GM18868 (cell line): ENCODE results near the gene POMP.
"Not testable (repeated sequence)": the region's sequence is repeated elsewhere in the genome, so short reads cannot be mapped to it uniquely, and the experiment has no call there.

ENCODE experiments used
- ATAC-seq: cut with Tn5 transposase; IDR thresholded peaks from one replicate; pipeline ENCODE4 v1.9.1; 2021; ENCODE audit warnings: mild to moderate bottlenecking, moderate library complexity; ENCODE audit not compliant: unreplicated experiment

POMP gene

GRCh38 chr13:28636677-28637317, 22.1 kb upstream of the POMP start:
- peak; percentile 45 for ATAC-seq

DNA sequence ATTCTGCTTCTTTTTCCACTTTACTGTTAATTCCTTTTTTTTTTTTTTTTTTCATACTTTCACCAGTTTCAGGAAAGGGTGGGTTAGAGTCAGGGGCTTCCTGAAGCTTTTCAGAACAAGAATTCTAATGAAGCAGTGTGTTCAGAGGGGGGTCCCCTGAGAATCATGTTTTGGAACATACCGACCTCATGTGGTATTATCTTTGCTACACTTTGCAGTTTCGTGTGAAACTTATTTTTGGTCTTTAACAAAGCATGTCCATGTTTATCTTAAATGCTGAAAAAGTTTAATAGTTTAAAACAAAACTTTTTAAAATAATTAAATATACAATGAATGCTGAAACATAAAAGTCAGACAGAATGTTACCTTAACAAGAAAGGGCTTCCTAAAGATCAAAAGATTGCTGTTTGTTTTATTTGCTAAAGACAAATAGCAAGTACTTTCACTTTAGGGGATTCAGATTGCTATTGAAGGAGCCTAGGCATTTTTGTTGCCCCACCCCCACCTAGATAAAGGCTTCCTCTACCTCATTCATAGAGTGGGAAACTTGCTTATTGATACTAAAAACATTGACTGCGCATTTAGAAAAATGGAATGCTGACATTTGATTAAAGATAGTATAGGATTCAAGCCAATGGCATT, 21.1 kb upstream of the POMP start:
- peak; percentile 47 for ATAC-seq

DNA sequence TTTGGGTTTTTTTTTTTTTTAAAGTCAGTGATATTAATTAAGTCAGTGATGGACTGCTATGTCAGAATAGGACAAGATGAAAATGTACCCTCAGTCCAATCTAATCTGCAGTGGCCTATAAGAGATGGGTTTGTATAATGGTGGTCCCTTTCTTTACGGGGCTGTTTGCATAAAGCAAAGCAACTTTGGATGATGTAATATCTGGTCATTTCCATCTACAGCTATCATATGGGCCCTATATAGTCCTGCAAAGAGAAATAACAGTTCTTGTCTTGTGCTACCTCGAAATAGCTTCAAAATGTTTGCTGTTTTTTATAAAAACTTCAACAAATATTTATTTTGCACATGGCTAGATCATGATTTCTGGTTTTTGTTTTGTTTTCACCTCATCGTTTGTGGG, 20.2 kb upstream of the POMP start:
- no peak for ATAC-seq

DNA sequence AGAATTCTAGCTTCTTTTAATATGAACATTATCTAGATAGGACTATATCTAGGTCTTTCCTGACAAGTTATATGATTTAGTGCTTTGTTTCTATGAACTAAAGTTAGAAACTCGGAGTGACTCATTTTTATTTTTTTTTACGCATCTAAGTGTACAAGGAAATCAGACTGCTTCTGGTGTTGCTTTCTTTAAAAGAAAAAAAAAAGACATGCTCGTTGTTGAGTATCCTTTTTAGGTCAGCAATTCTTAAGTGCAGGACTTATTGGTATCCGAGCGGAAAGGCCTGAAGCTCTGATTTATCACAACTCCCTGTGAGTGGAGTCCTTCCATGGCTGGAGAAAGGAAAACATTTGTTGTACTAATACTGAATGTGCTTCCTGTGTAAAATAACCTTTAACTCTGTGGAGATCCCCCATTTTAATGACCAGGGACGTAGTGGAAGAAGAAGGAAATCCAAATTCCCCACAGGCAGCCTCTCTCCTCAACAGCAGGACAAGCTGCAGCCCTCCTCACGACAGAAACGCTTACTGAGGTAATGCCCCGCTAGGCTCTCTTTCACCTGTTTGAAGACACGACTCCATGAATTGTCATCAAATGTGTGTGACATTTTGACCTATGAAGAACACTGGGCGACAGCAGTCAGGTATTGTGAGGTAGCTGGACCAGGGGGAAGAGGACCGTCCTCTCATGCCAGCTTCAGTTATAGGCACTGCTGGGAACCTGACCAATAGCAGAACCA, 17.9 kb upstream of the POMP start:
- no peak for ATAC-seq

DNA sequence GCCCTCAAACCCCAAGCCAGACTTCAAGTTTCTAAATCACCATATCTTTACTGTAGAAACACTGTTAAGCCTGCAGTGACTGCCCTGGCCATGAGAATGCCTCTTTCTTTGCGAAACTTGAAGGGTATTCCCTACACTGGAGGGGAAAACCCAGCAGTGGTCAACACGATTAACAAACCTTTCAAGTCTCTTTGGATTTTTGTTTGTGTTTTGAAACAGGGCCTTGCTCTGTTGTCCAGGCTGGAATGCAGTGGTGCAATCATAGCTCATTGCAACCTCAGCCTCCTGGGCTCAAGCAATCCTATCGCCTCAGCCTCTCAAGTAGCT, 17.4 kb upstream of the POMP start:
- ATAC-seq = peak; percentile 79

- peak; percentile 77 for ATAC-seq
Observed at GRCh38 chr13:28650284-28650683, 8.6 kb upstream of the POMP start.

- ATAC-seq = no peak
Observed at GRCh38 chr13:28651810-28652401, 7.0 kb upstream of the POMP start.

GRCh38 chr13:28653111-28653510, 5.8 kb upstream of the POMP start:
- ATAC-seq = no peak

GRCh38 chr13:28654276-28654675, 4.7 kb upstream of the POMP start:
- ATAC-seq = no peak

DNA sequence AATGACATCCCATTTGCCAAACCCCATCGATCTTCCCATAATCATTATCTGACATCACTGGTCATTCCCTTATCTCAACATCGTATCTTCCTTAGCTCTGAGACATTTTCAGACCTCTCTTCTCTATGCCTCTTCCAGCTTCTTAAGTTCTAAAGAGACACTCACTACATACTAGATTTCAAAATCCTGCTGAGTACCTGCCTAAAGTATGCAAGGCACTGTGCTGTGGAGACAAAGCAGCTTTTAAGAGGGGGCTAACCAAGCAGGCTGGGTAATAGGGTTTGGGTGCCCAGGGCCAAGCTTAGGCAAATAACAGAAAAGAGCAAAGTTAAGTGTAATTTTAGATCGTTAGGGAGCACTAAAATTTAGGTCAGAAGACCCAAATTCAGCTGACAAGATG, 3.4 kb upstream of the POMP start:
- no peak for ATAC-seq

DNA sequence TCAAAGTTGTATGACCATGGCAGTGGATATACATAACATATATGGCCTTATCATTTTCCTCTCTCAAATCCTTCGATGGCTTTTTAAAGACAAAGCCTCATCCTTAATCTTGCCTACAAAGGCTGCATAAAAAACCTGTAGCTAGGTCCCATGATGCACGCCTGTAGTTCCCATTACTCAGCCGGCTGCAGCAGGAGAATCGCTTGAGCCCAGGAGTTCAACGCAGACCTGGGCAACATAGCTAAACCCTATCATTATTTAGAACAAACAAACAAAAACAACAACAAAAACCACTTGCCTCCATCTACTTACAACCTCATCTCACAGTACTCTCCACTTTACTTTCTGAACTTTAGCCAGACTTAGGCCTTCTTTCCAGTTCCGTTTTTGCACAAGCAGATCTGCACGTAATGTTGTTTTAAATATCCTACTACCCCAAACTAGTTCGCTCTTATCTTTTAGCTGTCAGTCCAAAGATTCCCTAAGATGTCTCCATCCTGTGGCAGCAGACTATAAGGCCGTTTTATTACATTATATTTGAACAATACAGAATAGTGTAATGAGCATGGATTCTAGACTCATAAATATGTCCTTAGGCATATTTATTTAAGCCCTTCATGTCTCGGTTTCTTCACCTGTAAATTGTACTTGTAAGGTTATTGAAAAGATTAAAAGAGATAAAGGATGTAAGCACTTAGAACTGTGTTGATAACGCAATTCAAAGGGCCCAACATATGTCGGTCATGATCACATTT, 969 bp upstream of the POMP start:
- ATAC-seq = no peak

DNA sequence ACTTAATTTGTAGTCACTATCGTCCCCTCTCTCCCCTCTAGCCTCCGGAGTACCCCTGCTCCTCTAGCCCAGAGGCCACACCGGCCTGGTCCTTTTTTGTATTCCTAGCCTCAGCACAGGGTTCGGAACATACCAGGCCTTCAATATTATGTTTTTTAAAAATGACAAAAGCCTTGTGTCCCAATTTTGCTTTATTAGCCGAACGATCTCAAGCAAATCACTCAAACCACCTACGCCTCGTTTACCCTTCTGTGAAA, 463 bp upstream of the POMP start:
- ATAC-seq = peak; percentile 10

DNA sequence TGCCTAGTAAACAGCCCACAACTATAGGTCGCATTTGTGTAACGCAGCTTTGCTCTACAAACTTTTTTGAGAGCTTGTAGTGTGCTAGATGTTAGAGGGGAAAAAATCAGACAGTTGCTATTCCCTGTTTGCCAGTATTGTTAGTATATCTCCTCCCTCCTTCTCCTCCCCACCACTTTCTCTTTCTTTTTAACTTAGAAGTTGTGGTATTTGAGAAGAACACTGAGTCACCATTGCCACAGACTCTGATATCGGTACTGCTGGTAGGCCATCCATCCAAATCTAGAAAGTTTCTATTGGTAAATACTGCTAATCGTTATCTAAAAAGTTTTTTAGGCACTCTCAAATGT, 666 bp downstream of the POMP start:
- ATAC-seq = peak; percentile 29

DNA sequence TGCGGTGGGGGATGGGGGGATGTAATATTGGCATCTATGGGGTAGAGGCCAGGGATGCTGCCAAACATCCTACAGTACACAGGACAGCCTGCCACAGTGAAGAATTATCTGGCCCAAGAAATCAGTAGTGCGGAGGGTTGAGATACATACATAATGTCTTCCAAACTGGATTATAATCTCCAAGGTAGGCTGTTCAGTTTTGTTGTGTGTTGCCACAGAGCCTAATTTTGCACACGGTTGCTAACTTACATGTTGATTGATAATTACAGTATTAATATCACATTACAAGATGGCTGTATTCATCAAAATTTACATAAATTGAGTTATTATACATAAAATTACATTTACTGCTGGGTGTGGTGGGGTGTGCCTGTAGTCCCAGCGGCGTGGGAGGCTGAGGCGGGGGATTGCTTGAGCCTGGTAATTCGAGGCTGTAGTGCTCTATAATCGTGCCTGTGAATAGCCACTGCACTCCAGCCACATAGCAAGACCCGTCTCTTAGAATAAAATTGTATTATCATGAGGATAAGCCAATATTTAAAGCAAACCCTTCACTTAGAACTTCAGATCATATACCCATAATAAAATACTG, 8.1 kb downstream of the POMP start:
- no peak for ATAC-seq

DNA sequence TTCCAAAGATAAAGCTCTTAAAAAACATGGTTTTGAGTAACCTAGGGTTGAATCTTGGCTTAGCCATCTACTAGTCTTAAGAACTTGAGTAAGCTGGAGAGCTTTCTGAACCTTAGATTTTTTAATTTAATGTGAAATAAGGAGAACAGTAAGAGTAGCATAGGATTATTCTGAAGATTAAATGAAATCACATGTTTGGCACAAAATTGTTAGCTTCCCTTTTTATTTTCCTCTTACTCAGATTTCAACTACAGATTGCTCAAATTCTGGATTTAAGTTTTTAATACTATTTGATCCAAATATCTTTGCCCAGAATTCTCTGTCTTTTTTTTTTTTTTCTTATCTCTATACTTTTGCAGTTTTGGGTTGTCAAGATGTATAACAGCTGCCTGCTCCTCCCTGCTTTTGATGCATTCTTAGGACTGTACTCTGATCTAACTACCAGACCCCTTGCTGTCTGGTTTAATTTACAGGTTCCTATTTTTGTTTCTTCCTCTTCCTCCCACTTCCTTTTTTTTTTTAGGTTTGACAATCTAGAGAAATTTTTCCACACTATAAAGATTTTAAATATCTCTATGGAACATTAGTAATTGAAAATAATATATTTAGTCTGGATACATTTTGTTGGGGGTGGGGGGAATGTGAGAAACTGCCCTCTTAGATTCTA, 12.3 kb downstream of the POMP start:
- ATAC-seq = no peak

DNA sequence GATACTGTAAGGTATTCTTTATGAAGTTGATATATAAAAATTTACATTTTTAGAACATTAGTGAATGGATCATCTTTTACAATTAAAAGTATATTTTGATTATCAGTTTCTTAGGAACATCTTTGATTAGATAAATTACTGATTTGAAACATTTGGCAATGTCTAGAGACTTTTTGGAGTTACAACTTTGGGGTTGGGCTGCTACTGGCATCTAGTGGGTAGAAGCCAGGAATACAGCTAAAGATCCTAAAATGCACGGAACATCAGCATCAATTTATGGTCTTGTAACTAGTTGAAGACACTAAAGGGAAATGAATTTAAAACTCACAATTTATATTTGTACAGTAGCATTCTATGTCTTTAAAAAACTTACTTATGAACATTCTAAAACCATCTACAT, 19.9 kb downstream of the POMP start:
- no peak for ATAC-seq

DNA sequence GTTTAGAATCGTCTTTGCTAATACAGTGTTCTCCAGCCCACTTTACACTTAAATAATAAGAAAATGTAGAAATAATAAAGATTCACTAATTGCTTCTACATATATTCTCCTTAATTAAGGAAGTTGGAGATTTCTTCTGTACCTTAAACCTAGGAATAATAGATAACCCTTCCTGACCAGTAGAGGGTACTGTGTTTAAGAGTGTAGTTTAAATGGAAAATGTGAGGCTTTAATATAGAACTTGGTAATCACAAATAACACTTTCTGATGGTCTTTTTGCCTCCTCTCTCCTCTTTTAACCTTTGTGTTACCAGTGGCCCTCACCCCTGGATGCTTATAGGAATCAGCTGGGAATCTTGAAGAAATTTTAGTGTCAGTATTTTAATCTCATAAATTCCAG, 20.7 kb downstream of the POMP start:
- no peak for ATAC-seq

- ATAC-seq = no peak
Observed at GRCh38 chr13:28680541-28680940, 21.6 kb downstream of the POMP start.

DNA sequence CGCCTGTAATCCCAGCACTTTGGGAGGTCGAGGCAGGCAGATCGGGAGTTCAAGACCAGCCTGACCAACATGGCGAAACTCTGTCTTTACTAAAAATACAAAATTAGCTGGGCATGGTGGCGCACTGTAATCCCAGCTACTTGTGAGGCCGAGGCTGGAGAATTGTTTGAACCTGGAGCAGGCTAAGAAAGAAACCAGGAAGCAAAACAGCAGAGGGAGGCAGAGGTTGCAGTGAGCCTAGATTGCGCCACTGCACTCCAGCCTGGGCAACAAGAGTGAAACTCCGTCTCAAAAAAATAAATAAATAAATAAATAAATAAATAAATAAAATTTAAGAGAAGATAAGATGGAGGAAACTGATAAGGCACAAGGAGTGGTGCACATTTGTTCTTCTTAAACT, 24.2 kb downstream of the POMP start:
- not testable (repeated sequence) for ATAC-seq

GRCh38 chr13:28684257-28684656, 25.3 kb downstream of the POMP start:
- no peak for ATAC-seq

- ATAC-seq = no peak
Observed at GRCh38 chr13:28685114-28685513, 26.2 kb downstream of the POMP start.
